ENCODE measurements around the gene CCDC40. TPM values are rescaled to one million over a fixed set of nuclear protein-coding genes. Genes with fewer than 3 reads are reported as not detected.

CCDC40 gene
- total and polyA plus RNA-seq, 2 donors (not counting 1 experiment from before 2014, with no cell fraction given) = 0.63 to 3.2 TPM

GRCh38 chr17:80006811-80007752, 29.4 kb upstream of the CCDC40 start:
- no peak overlapping the region for H3K4me3 Mint-ChIP-seq
- CTCF ChIA-PET = interaction anchor here (0.6 to 3.3 kb wide), 9 partner anchors 8 to 218 kb away, joined by 3 to 20 read pairs (median 6); no protein-coding TSS in a partner anchor
- DNase-seq = no peak

More at GRCh38 chr17:80006811-80007752, 29.4 kb upstream of the CCDC40 start:
- no peaks in the 10 kb centered on the region for H3K9me3 ChIP-seq (ENCODE audit: control extremely low read depth in 1 of 3, control insufficient read depth in 2 of 3, insufficient read depth in 1 of 3, low read length in 2 of 3)
- H2AFZ ChIP-seq (ENCODE audit: insufficient read depth, low read depth, low read length, poor library complexity, severe bottlenecking) = no peak overlapping the region
- Mint-ChIP-seq H3K27me3 (no peaks in the 10 kb centered on the region), H3K27ac (no peak overlapping the region), H3K9me3 (ENCODE audit: insufficient read depth) (no peaks in the 10 kb centered on the region), H3K4me1 (peaks cover 9% of the 10 kb centered on the region)
- H3K4me2 ChIP-seq (replicated peaks; ENCODE audit: low read depth, low read length, poor library complexity, severe bottlenecking) = no peak overlapping the region
- H3K4me1 ChIP-seq (ENCODE audit: control insufficient read depth in 2 of 2, insufficient read depth in 2 of 2, low read length in 2 of 2) = peaks cover 3 to 11% of the 10 kb centered on the region in 2 donors
- no peak for ATAC-seq (ENCODE audit: low read depth)
- no peak overlapping the region for H3K9ac ChIP-seq (ENCODE audit: low read length)
- H4K20me1 ChIP-seq (ENCODE audit: control insufficient read depth, insufficient read depth, low read length, poor library complexity, severe bottlenecking) = no peaks in the 10 kb centered on the region
- no peaks in the 10 kb centered on the region for H3K27me3 ChIP-seq (replicated peaks in 1 of 4; ENCODE audit: control extremely low read depth in 1 of 4, control insufficient read depth in 3 of 4, insufficient read depth in 4 of 4, low read length in 3 of 4)
- POLR2A ChIA-PET = no interaction called here
- H3K27ac ChIP-seq (ENCODE audit: low read length in 2 of 2) = no peak overlapping the region
- no peak for TF ChIP-seq EZH2 (IDR thresholded peaks at IDR 0.05; ENCODE audit: borderline replicate concordance, insufficient read depth, low read depth, low read length, poor library complexity, severe bottlenecking)
- no peak for TF ChIP-seq CTCF (IDR thresholded peaks at IDR 0.05)
- intact Hi-C loops (cut with micrococcal nuclease) = loop anchor here (5.0 kb wide), 2 partner anchors 75 to 95 kb away; partner anchors contain the start of gene GAA
- H3K36me3 ChIP-seq (replicated peaks in 1 of 2; ENCODE audit: control extremely low read depth in 1 of 2, control insufficient read depth in 1 of 2, extremely low read depth in 1 of 2, insufficient read depth in 2 of 2, low read length in 1 of 2) = no peaks in the 10 kb centered on the region
- WGBS (ENCODE audit: insufficient coverage) = 94% methylated on average over 23 of the region's 30 CpGs
- H3K79me2 ChIP-seq (ENCODE audit: control insufficient read depth, insufficient read depth, low read length) = no peaks in the 10 kb centered on the region
- H3K4me3 ChIP-seq (ENCODE audit: control extremely low read depth in 1 of 5, extremely low read depth in 1 of 5, insufficient read depth in 1 of 5, low read depth in 2 of 5, low read length in 4 of 5) = no peak overlapping the region

Data from B cell (primary cell).